ENCODE data around the gene PKNOX2.

- TF ChIP-seq CTCF (IDR thresholded peaks at IDR 0.05) (no peak), EP300 (IDR thresholded peaks at IDR 0.05) (no peak)
Observed at GRCh38 chr11:125251956-125252355, 87.4 kb downstream of the PKNOX2 start.

Measured in suprapubic skin (tissue), 3 donors.